C4-2B (cell line): Measurements from ENCODE around the gene MED13L.

Experiments used
- CTCF ChIP-seq: fragments of 450-650 bp; conservative IDR thresholded peaks from 2 replicates; pipeline ENCODE4 v1.5.1; 2017; ENCODE audit warnings: mild to moderate bottlenecking
- ZFX ChIP-seq: fragments of 450-650 bp; IDR thresholded peaks from 2 replicates; pipeline ENCODE4 v1.6.1; 2017

- no peak for TF ChIP-seq CTCF
- TF ChIP-seq ZFX, result no peak
These were observed 103.5 kb downstream of the MED13L start for GRCh38 chr12:116174006-116174405.
